OCI-LY3 (cell line): ENCODE measurements around the gene RBMS3.

Experiments
- H2AFZ ChIP-seq: fragments of 200-600, 300-600 bp; shearing (Covaris generic); 2 replicates; pipeline ENCODE4 v1.6.0; 2014; ENCODE audit warnings: antibody characterized with exemption, low read depth, low read length
- H3K27ac ChIP-seq: fragments of 200-600, 300-600 bp; sonication (generic); 2 replicates; pipeline ENCODE4 v1.5.1; 2014; ENCODE audit warnings: mild to moderate bottlenecking, low read length, moderate library complexity, mixed read lengths
- H3K27me3 ChIP-seq: fragments of 200-600, 300-600 bp; sonication (generic); 2 replicates; pipeline ENCODE4 v1.6.1; 2014; ENCODE audit warnings: low read depth, low read length, mixed read lengths
- H3K36me3 ChIP-seq: fragments of 200-600, 300-600 bp; sonication (generic); replicated peaks from 2 replicates; pipeline ENCODE3; 2014; ENCODE audit warnings: low read depth, low read length, mixed read lengths
- H3K4me1 ChIP-seq: fragments of 300-600, 200-600 bp; sonication (generic); 2 replicates; pipeline ENCODE4 v1.6.1; 2014; ENCODE audit warnings: low read length, mixed read lengths
- H3K4me2 ChIP-seq: fragments of 200-600, 300-600 bp; sonication (generic); 2 replicates; pipeline ENCODE4 v1.6.1; 2014; ENCODE audit warnings: low read length, mixed read lengths
- H3K4me3 ChIP-seq: fragments of 300-600, 200-600 bp; sonication (generic); 2 replicates; pipeline ENCODE4 v1.5.1; 2014; ENCODE audit warnings: antibody characterized with exemption, mild to moderate bottlenecking, low read length, moderate library complexity
- H3K79me2 ChIP-seq: fragments of 300-600, 200-600 bp; shearing (Covaris generic); 2 replicates; pipeline ENCODE4 v1.6.1; 2014; ENCODE audit warnings: mild to moderate bottlenecking, low read length, mixed read lengths
- H3K9ac ChIP-seq: fragments of 300-600, 200-600 bp; shearing (Covaris generic); 2 replicates; pipeline ENCODE4 v1.6.0; 2014; ENCODE audit warnings: mild to moderate bottlenecking, low read length, moderate library complexity
- H3K9me3 ChIP-seq: fragments of 200-600, 300-600 bp; shearing (Covaris generic); 2 replicates; pipeline ENCODE4 v1.6.1; 2014; ENCODE audit warnings: low read length, mixed read lengths; ENCODE audit not compliant: insufficient read depth
- H4K20me1 ChIP-seq: fragments of 200-600, 300-600 bp; sonication (generic); 2 replicates; pipeline ENCODE4 v1.6.1; 2016; ENCODE audit warnings: low read length, mixed read lengths; ENCODE audit not compliant: insufficient read depth
- EZH2phosphoT487 ChIP-seq: fragments of 200-600 bp; shearing (Covaris generic); IDR thresholded peaks from 2 replicates; pipeline ENCODE4 v1.6.1; 2018; ENCODE audit warnings: antibody characterized with exemption, mixed run types, low read depth
- TF ChIP-seq, protein P1 (sequence below): fragments of 200-600, 300-600 bp; sonication (generic); IDR thresholded peaks from 2 replicates; pipeline ENCODE4 v1.5.1; 2014; ENCODE audit warnings: antibody characterized with exemption, low read length, low read depth

RBMS3 gene

DNA sequence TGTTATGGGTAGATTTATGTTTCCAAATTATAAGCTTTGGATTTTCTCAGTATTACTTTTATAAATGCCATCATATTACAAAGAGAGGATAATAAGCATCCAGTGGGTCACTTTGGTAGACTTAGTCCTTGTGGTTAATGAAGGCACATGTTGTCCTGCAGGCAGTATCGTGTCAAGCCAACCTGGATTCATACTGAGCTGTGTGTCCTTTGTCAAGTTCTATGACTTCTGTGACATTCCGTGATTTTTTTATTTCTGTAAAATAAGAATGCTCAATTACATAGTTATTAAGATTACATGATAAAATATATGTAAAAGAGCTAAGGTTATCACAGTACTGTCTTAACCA is 257.7 kb downstream of the RBMS3 start:
- TF ChIP-seq, protein P1, sequence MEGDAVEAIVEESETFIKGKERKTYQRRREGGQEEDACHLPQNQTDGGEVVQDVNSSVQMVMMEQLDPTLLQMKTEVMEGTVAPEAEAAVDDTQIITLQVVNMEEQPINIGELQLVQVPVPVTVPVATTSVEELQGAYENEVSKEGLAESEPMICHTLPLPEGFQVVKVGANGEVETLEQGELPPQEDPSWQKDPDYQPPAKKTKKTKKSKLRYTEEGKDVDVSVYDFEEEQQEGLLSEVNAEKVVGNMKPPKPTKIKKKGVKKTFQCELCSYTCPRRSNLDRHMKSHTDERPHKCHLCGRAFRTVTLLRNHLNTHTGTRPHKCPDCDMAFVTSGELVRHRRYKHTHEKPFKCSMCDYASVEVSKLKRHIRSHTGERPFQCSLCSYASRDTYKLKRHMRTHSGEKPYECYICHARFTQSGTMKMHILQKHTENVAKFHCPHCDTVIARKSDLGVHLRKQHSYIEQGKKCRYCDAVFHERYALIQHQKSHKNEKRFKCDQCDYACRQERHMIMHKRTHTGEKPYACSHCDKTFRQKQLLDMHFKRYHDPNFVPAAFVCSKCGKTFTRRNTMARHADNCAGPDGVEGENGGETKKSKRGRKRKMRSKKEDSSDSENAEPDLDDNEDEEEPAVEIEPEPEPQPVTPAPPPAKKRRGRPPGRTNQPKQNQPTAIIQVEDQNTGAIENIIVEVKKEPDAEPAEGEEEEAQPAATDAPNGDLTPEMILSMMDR: no peak
- TF ChIP-seq EZH2phosphoT487: no peak
- H3K9ac ChIP-seq: no peak overlapping the region
- H3K27ac ChIP-seq: no peak overlapping the region
- no peaks in the 10 kb centered on the region for H3K27me3 ChIP-seq
- H2AFZ ChIP-seq: no peak overlapping the region
- no peaks in the 10 kb centered on the region for H4K20me1 ChIP-seq
- H3K9me3 ChIP-seq: no peaks in the 10 kb centered on the region
- H3K36me3 ChIP-seq: no peaks in the 10 kb centered on the region
- no peak overlapping the region for H3K4me3 ChIP-seq
- H3K4me2 ChIP-seq: no peak overlapping the region
- H3K4me1 ChIP-seq: no peaks in the 10 kb centered on the region
- no peaks in the 10 kb centered on the region for H3K79me2 ChIP-seq

DNA sequence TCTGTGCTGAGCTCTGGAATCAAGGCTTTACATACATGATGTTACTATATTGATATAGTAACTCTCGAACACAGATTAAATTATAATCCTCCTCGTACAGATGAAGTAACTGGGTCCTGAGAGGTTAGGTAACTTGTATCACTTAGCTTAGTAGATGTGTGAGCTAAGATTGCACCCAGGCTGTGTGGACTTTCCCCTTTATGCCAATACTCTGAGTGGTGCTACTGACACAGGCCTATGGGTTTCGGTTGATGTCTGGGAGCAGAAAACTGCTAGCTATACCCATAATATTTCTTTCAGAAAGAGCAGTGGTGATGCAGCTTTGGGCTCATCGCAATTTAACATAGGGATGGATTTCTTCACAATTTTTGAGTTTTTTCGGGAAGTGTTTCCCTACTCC is 259.7 kb downstream of the RBMS3 start:
- H3K27me3 ChIP-seq: no peaks in the 10 kb centered on the region
- H2AFZ ChIP-seq: no peak overlapping the region
- no peak overlapping the region for H3K27ac ChIP-seq
- no peak overlapping the region for H3K9ac ChIP-seq
- no peak overlapping the region for H3K4me2 ChIP-seq
- H3K79me2 ChIP-seq: no peaks in the 10 kb centered on the region
- no peak overlapping the region for H3K4me3 ChIP-seq
- no peaks in the 10 kb centered on the region for H3K36me3 ChIP-seq
- H4K20me1 ChIP-seq: no peaks in the 10 kb centered on the region
- no peaks in the 10 kb centered on the region for H3K9me3 ChIP-seq
- no peak for TF ChIP-seq EZH2phosphoT487
- TF ChIP-seq, protein P1: no peak
- H3K4me1 ChIP-seq: no peaks in the 10 kb centered on the region

DNA sequence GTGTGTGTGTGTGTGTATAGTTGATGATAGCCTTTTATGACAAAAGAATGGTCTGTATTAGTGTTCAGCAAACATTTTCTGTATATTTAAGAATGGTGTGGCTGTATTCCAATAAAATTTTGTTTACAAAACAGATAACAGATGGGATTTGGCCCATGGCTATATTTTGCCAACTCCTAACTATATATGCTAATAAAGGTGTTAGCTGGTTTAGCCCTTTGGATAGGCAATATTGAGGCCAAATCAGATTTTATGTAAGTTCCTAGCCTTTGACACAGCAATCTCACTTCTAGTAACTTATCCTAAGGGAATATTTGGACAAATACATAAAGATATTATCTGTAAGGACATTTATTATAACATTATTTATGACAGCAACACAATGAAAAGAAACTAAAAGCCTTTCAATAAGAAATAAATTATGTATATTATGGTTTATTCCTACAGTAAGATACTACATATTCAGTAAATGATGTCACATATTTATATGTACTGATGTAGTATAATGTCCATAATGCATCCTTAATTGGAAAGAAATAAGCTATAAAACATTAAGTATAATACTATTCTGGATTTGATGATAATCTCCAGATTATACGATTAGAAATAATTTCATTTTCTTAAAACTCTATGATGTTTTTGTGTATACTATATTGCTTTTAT is 264.0 kb downstream of the RBMS3 start:
- Histone ChIP-seq H4K20me1 (no peaks in the 10 kb centered on the region), H3K27me3 (no peaks in the 10 kb centered on the region), H2AFZ (no peak overlapping the region), H3K4me1 (no peaks in the 10 kb centered on the region), H3K9me3 (no peaks in the 10 kb centered on the region), H3K9ac (no peak overlapping the region), H3K4me2 (no peak overlapping the region), H3K36me3 (no peaks in the 10 kb centered on the region), H3K79me2 (no peaks in the 10 kb centered on the region), H3K4me3 (no peak overlapping the region), H3K27ac (no peak overlapping the region)
- TF ChIP-seq, protein P1: no peak
- no peak for TF ChIP-seq EZH2phosphoT487

DNA sequence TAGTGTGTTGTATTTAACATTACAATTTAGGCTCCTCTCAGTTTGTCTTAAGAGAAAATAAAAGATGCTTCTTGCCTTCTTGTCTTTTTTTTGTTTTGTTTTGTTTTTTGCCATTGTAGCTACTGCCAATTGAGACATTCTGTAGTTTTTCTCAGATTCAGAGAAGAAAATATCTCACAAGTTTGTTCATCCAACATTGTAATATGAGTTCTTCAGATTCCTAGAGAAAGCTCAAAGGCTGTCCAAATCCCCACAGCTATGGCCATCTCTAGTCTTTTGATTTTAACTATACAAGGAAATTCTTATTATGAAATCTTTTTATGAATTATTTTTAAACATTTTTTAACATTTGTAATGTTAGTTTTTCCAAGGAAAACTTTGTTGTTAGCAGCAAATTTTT is 264.7 kb downstream of the RBMS3 start:
- Histone ChIP-seq H3K4me3 (no peak overlapping the region), H3K27ac (no peak overlapping the region), H3K9ac (no peak overlapping the region), H2AFZ (no peak overlapping the region), H3K4me2 (no peak overlapping the region), H3K79me2 (no peaks in the 10 kb centered on the region), H3K36me3 (no peaks in the 10 kb centered on the region), H3K4me1 (no peaks in the 10 kb centered on the region), H3K9me3 (no peaks in the 10 kb centered on the region), H4K20me1 (no peaks in the 10 kb centered on the region), H3K27me3 (no peaks in the 10 kb centered on the region)
- TF ChIP-seq, protein P1: no peak
- TF ChIP-seq EZH2phosphoT487: no peak
